GM13977 (cell line): Measurements from ENCODE around the gene TSC22D3.

Source experiments
- DNase-seq: peaks from one replicate; pipeline ENCODE4 v3.0.0; 2012; ENCODE audit warnings: low spot score
- CTCF ChIP-seq: IDR thresholded peaks from 2 replicates; pipeline ENCODE4 v1.5.1; 2012; ENCODE audit warnings: mild to moderate bottlenecking, control low read depth; ENCODE audit not compliant: insufficient read depth; ENCODE audit errors: extremely low read depth, missing control alignments
- in situ Hi-C: fragments of 300-500 bp; cut with MboI; formaldehyde crosslinking; loops from one replicate; pipeline ENCODE4 v1.12.0; 2022; ENCODE audit warnings: low sequenced_read_pairs, low pct_unique_long_range_greater_than_20kb, mixed read lengths, inconsistent platforms; ENCODE audit not compliant: unreplicated experiment

The TSC22D3 gene

GRCh38 chrX:107773206-107773605 is 2.4 kb downstream of the TSC22D3 start:
- in situ Hi-C loops = no loop called here
- DNase-seq = no peak
- no peak for TF ChIP-seq CTCF

- in situ Hi-C loops = no loop called here
- no peak for TF ChIP-seq CTCF
- DNase-seq = no peak
Observed at GRCh38 chrX:107769581-107770317, 5.8 kb downstream of the TSC22D3 start.

GRCh38 chrX:107768051-107768450 is 7.5 kb downstream of the TSC22D3 start:
- TF ChIP-seq CTCF = no peak
- in situ Hi-C loops = no loop called here
- DNase-seq = no peak

- no peak for DNase-seq
- no peak for TF ChIP-seq CTCF
- in situ Hi-C loops = no loop called here
Observed at GRCh38 chrX:107766470-107767150, 9.0 kb downstream of the TSC22D3 start.

DNA sequence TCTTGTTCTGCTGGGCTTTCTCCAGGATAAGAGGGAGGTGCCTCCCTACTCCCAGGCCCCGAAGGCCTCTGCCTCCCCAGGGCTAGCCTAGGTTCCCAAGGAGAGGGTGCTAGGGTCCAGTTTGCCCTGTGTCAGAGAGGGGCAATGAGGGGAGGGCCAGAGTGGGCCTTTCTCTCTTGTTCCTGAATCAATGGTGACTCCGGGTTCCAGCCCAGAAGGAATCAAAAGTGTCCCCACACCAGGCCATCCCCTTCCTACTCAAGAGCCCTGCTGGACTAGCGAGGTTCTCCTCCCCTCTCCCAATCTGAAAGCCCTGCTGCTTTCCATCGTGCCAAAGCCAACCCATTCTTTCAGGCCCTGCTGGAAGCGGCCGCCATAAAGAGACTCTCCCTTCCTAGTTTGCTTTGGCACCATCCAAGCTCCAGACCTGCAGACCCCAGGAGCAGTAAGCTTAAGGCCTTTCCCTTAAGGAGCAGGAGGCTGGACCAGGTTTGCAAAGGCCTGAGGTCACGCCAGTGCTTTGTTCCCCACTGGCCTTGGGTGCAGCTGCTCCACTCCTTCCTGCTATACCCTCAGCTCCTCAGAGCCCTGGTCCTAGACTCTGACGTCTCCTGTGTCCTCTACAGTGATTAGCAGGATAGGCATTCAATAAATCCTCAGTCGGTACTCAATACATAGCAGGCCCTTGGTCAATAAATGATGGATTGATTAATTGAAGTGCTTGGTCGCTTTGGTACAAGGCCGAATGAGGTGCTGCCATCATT is 10.6 kb downstream of the TSC22D3 start:
- no peak for TF ChIP-seq CTCF

DNA sequence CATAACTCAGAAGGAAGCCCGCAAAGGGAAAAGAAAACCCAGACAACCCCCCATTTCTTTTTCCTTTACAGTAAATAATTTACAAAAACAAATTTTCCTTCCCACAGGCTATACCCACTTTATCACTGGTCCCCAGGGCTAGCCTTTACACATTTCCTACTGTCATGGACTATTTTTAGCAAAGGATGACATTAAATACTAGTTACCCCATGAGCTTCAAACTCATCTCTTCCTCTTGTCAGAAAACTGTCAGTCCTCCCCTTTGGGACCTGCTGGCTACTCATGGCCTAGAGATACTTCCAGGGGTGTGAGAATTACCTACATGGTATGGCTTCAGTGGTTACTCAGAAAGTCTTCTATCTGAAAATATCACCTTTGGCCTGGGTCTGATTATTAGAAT is 11.9 kb downstream of the TSC22D3 start:
- TF ChIP-seq CTCF = no peak
- no peak for DNase-seq
- in situ Hi-C loops = no loop called here

More for the DNA sequence above, 10.6 kb downstream of the TSC22D3 start:
- in situ Hi-C loops = no loop called here
- DNase-seq = no peak
